Gastrocnemius medialis (tissue), 4 donors: ENCODE results near the gene KIF1A. TPM values are rescaled to one million over a fixed set of nuclear protein-coding genes. Genes with fewer than 3 reads are reported as not detected.
"Not testable (repeated sequence)": the region's sequence is repeated elsewhere in the genome, so short reads cannot be mapped to it uniquely, and the experiment has no call there.

ENCODE experiments used
- ATAC-seq, 2 donors: fragments of 150-250 bp; one replicate each; pipeline ENCODE4 v1.9.1; 2016
- DNase-seq, 2 donors: peaks; one replicate each; pipeline ENCODE4 v3.0.0-alpha.2; 2019
- H3K27ac ChIP-seq, 4 donors: fragments of 200-600 bp; sonication (generic); 1 replicate in 1 of 4; 2 replicates in 3 of 4; pipeline ENCODE4 v1.5.1; 2016 to 2018; ENCODE audit warnings: mild to moderate bottlenecking in 2 of 4, moderate library complexity in 1 of 4
- H3K27me3 ChIP-seq, 3 donors: fragments of 200-600 bp; sonication (generic) in 2 of 3; 1 replicate in 1 of 3; 2 replicates in 2 of 3; pipeline versions ENCODE4 v1.5.1 to v1.6.0; 2016 to 2019; ENCODE audit warnings: mild to moderate bottlenecking in 1 of 3, moderate library complexity in 1 of 3
- H3K36me3 ChIP-seq, 2 donors: fragments of 200-600 bp; sonication (generic) in 1 of 2; one replicate each; pipeline ENCODE4 v1.5.1; 2017 to 2018
- H3K4me1 ChIP-seq, 2 donors: fragments of 200-600 bp; sonication (generic) in 1 of 2; one replicate each; pipeline ENCODE4 v1.5.1; 2016 to 2017; ENCODE audit warnings: mild to moderate bottlenecking in 2 of 2
- H3K4me3 ChIP-seq, 4 donors: fragments of 200-600 bp; sonication (generic) in 3 of 4; 1 replicate in 1 of 4; 2 replicates in 3 of 4; pipeline ENCODE4 v1.5.1; 2016 to 2019; ENCODE audit warnings: mild to moderate bottlenecking in 2 of 4
- H3K9me3 ChIP-seq, 3 donors: fragments of 200-600 bp; sonication (generic) in 2 of 3; 1 replicate in 1 of 3; 2 replicates in 2 of 3; pipeline ENCODE4 v1.5.1; 2016 to 2019
- CTCF ChIP-seq, 5 experiments: fragments of 450-650 bp in 3 of 5; fragments of 200-600 bp in 2 of 5; sonication (generic) in 2 of 5; IDR thresholded peaks in 4 of 5; conservative IDR thresholded peaks in 1 of 5; 1 replicate in 4 of 5; 2 replicates in 1 of 5; pipeline ENCODE4 v1.5.1; 2016 to 2019; ENCODE audit warnings: antibody characterized with exemption in 5 of 5, mild to moderate bottlenecking in 3 of 5, moderate library complexity in 3 of 5
- POLR2A ChIP-seq, 2 donors: fragments of 450-650 bp; IDR thresholded peaks; one replicate each; pipeline ENCODE4 v1.6.1; 2017; ENCODE audit warnings: antibody characterized with exemption in 2 of 2, mild to moderate bottlenecking in 2 of 2, moderate library complexity in 2 of 2
- in situ Hi-C, 4 donors: fragments of 200-750 bp; cut with MboI; loops; one replicate each; pipeline versions ENCODE4 v1.15.0 to v1.8.0; 2017; ENCODE audit warnings: low sequenced_read_pairs in 4 of 4
- intact Hi-C: fragments of 100-400 bp; cut with DNase I; formaldehyde crosslinking; loops from one replicate; pipeline ENCODE4 v1.15.1; 2023; ENCODE audit warnings: low total_unique reads
- total RNA-seq, 4 donors: library from RNA; depleted of rRNA; stranded (reverse); fragments of >200 nt; gene quantifications; one replicate each; pipeline versions ENCODE4 v1.1.0 to v1.2.3, GENCODE V29; 2016

The KIF1A gene
- total RNA-seq, 4 donors from 2014 or later, result 0.05 to 0.33 (median 0.09) TPM; not detected in 1

- Histone ChIP-seq H3K36me3 (no peaks in the 10 kb centered on the region), H3K4me1 (no peaks in the 10 kb centered on the region), H3K9me3 (no peaks in the 10 kb centered on the region), H3K4me3 (no peak overlapping the region), H3K27me3 (peaks cover 12 to 30% (median 14%) of the 10 kb centered on the region in 3 donors), H3K27ac (no peak overlapping the region)
- intact Hi-C loops (no loop called here), in situ Hi-C loops (no loop called here)
- no peak for TF ChIP-seq POLR2A (IDR thresholded peaks at IDR 0.05)
- TF ChIP-seq CTCF (IDR thresholded peaks at IDR 0.05 in 4 of 5, conservative IDR thresholded peaks at IDR 0.05 in 1 of 5), result no peak
- no peak for DNase-seq
- ATAC-seq, result no peak
Observed at GRCh38 chr2:240782221-240782885, 37.7 kb downstream of the KIF1A start.

- Histone ChIP-seq H3K4me3 (no peak overlapping the region), H3K27ac (no peak overlapping the region), H3K9me3 (no peaks in the 10 kb centered on the region), H3K36me3 (no peaks in the 10 kb centered on the region), H3K27me3 (peaks cover 12 to 30% (median 14%) of the 10 kb centered on the region in 3 donors), H3K4me1 (no peaks in the 10 kb centered on the region)
- in situ Hi-C loops (no loop called here), intact Hi-C loops (no loop called here)
- ATAC-seq, result no peak
- no peak for DNase-seq
- TF ChIP-seq POLR2A (IDR thresholded peaks at IDR 0.05) (no peak), CTCF (IDR thresholded peaks at IDR 0.05 in 4 of 5, conservative IDR thresholded peaks at IDR 0.05 in 1 of 5) (no peak)
Observed at GRCh38 chr2:240781471-240782220, 38.4 kb downstream of the KIF1A start.

- Histone ChIP-seq H3K27ac (no peak overlapping the region), H3K4me1 (no peaks in the 10 kb centered on the region), H3K36me3 (no peaks in the 10 kb centered on the region), H3K4me3 (no peak overlapping the region), H3K9me3 (no peaks in the 10 kb centered on the region), H3K27me3 (peaks cover 12 to 25% (median 14%) of the 10 kb centered on the region in 3 donors)
- intact Hi-C loops, result no loop called here
- DNase-seq, result no peak
- TF ChIP-seq POLR2A (IDR thresholded peaks at IDR 0.05), result no peak
- TF ChIP-seq CTCF (IDR thresholded peaks at IDR 0.05 in 4 of 5, conservative IDR thresholded peaks at IDR 0.05 in 1 of 5), result no peak
- no peak for ATAC-seq
- in situ Hi-C loops, result no loop called here
Observed at GRCh38 chr2:240780023-240780700, 39.9 kb downstream of the KIF1A start.

- H3K9me3 ChIP-seq, DNase-seq, in situ Hi-C loops, H3K27ac ChIP-seq, H3K36me3 ChIP-seq, ATAC-seq, intact Hi-C loops, H3K4me3 ChIP-seq, H3K4me1 ChIP-seq: not testable (repeated sequence)
- H3K27me3 ChIP-seq, result peaks cover 12 to 25% (median 14%) of the 10 kb centered on the region in 3 donors
Observed at GRCh38 chr2:240779250-240779832, 40.7 kb downstream of the KIF1A start.

GRCh38 chr2:240778426-240778825 is 41.6 kb downstream of the KIF1A start:
- ATAC-seq, result no peak
- in situ Hi-C loops, result no loop called here
- H3K9me3 ChIP-seq, result no peaks in the 10 kb centered on the region
- H3K36me3 ChIP-seq, result no peaks in the 10 kb centered on the region
- intact Hi-C loops, result no loop called here
- TF ChIP-seq POLR2A (IDR thresholded peaks at IDR 0.05), result no peak
- no peak for TF ChIP-seq CTCF (IDR thresholded peaks at IDR 0.05 in 4 of 5, conservative IDR thresholded peaks at IDR 0.05 in 1 of 5)
- no peak for DNase-seq
- no peaks in the 10 kb centered on the region for H3K4me1 ChIP-seq
- no peak overlapping the region for H3K4me3 ChIP-seq
- H3K27ac ChIP-seq, result no peak overlapping the region
- H3K27me3 ChIP-seq, result peaks cover 11 to 20% (median 12%) of the 10 kb centered on the region in 3 donors
